ENCODE measurements around the gene RNF151. TPM values are rescaled to one million over a fixed set of nuclear protein-coding genes. Genes with fewer than 3 reads are reported as not detected.
A peak's percentile ranks its signal among the peaks of the same experiment; 100 is the strongest.

Gene RNF151
- total and polyA plus RNA-seq, 8 donors, result 0.12 to 0.61 TPM; not detected in 6

DNA sequence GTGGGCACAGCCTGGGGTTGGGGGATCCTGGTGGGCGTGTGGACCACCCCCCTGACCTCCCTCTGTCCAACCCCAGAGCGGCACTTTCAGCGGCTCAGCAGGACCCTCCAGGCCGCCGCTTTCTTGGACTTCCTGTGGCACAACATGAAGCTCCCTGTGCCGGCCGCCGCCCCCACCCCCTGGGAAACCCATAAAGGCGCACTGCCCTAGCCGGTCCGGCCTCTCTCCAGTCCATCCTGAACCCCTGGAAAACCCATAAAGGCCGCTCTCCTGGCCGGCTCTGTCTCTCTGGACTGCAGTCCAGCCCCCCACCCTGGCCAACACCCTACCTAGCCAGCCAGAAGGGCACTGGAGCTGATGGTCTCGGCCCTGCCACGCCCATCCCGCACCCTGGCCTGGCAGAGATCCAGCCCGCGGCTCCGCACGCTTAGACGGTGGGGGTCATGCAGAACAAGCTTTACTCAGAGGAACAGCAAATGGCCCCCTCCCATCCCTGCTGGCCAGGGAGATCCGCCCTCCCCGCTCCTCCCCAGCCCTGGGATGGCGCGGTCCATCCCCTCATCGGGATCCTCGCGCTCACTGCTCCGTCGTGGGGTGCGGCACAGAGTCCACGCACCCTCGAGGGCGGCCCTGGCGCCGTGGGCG, 11.9 kb downstream of the RNF151 start:
- peak overlapping the region; percentile 15 to 41 (median 29) for H3K4me3 ChIP-seq
- intact Hi-C loops (cut with DNase I), result no loop called here
- DNase-seq (peak in 2 of 6 donors; percentile 72 to 85), FAIRE-seq (no peak), ATAC-seq (no peak)
- H3K27me3 ChIP-seq, result no peaks in the 10 kb centered on the region
- H3K36me3 ChIP-seq, result peaks cover 0 to 29% (median 14%) of the 10 kb centered on the region in 3 donors
- no peak for TF ChIP-seq CTCF (IDR thresholded peaks at IDR 0.05)
- WGBS, 2 donors, result 61 to 70% methylated on average over 37 of the region's 37 CpGs
- H3K27ac ChIP-seq, result peak overlapping the region in 2 of 4 donors; percentile 55 to 63
- peaks cover 0 to 7% (median 4%) of the 10 kb centered on the region in 3 donors for H3K4me1 ChIP-seq
- H3K9me3 ChIP-seq, result no peaks in the 10 kb centered on the region

- Histone ChIP-seq H3K4me3 (peak overlapping the region; percentile 15 to 41 (median 29)), H3K36me3 (peaks cover 0 to 29% (median 14%) of the 10 kb centered on the region in 3 donors), H3K9me3 (no peaks in the 10 kb centered on the region), H3K4me1 (peaks cover 0 to 7% (median 4%) of the 10 kb centered on the region in 3 donors), H3K27me3 (no peaks in the 10 kb centered on the region), H3K27ac (peak overlapping the region; percentile 8 to 63 (median 52))
- DNase-seq, result peak; percentile 84 to 96 (median 88)
- FAIRE-seq, result no peak
- intact Hi-C loops (cut with DNase I), result no loop called here
- WGBS, 2 donors, result 33 to 36% methylated on average over 60 to 70 of the region's 70 CpGs
- no peak for TF ChIP-seq CTCF (IDR thresholded peaks at IDR 0.05)
- ATAC-seq, result peak; percentile 65 to 75 (median 72)
Measured at GRCh38 chr16:1979271-1980029, 12.8 kb downstream of the RNF151 start.

GRCh38 chr16:1980030-1980769, 13.5 kb downstream of the RNF151 start:
- DNase-seq, result peak in 2 of 6 donors; percentile 66 to 84
- Histone ChIP-seq H3K36me3 (peaks cover 0 to 24% (median 14%) of the 10 kb centered on the region in 3 donors), H3K27me3 (no peaks in the 10 kb centered on the region), H3K4me3 (peak overlapping the region; percentile 15 to 41 (median 29)), H3K9me3 (no peaks in the 10 kb centered on the region), H3K27ac (peak overlapping the region in 3 of 4 donors; percentile 50 to 63 (median 55)), H3K4me1 (peaks cover 0 to 13% (median 10%) of the 10 kb centered on the region in 3 donors)
- intact Hi-C loops (cut with DNase I), result no loop called here
- 24 to 29% methylated on average over 53 of the region's 53 CpGs for WGBS, 2 donors
- no peak for TF ChIP-seq CTCF (IDR thresholded peaks at IDR 0.05)
- peak in 2 of 4 donors; percentile 1 to 3 for ATAC-seq
- FAIRE-seq, result no peak

GRCh38 chr16:1980770-1981087, 14.1 kb downstream of the RNF151 start:
- peaks cover 0 to 19% (median 10%) of the 10 kb centered on the region in 3 donors for H3K36me3 ChIP-seq
- intact Hi-C loops (cut with DNase I), result no loop called here
- FAIRE-seq, result no peak
- no peak overlapping the region for H3K27ac ChIP-seq
- H3K9me3 ChIP-seq, result no peaks in the 10 kb centered on the region
- H3K27me3 ChIP-seq, result no peaks in the 10 kb centered on the region
- 28 to 32% methylated on average over 16 of the region's 16 CpGs for WGBS, 2 donors
- H3K4me1 ChIP-seq, result peaks cover 0 to 17% (median 12%) of the 10 kb centered on the region in 3 donors
- DNase-seq, result peak in 1 of 6 donors; percentile 79
- ATAC-seq, result no peak
- H3K4me3 ChIP-seq, result no peak overlapping the region
- TF ChIP-seq CTCF (IDR thresholded peaks at IDR 0.05), result no peak

Measured in pancreas (tissue), 10 donors.